Measurements from ENCODE around the gene PHF21A. TPM values are rescaled to one million over a fixed set of nuclear protein-coding genes. Genes with fewer than 3 reads are reported as not detected.

PHF21A gene
- total and polyA plus RNA-seq, 2 donors: 15.2 to 25.9 TPM

DNA sequence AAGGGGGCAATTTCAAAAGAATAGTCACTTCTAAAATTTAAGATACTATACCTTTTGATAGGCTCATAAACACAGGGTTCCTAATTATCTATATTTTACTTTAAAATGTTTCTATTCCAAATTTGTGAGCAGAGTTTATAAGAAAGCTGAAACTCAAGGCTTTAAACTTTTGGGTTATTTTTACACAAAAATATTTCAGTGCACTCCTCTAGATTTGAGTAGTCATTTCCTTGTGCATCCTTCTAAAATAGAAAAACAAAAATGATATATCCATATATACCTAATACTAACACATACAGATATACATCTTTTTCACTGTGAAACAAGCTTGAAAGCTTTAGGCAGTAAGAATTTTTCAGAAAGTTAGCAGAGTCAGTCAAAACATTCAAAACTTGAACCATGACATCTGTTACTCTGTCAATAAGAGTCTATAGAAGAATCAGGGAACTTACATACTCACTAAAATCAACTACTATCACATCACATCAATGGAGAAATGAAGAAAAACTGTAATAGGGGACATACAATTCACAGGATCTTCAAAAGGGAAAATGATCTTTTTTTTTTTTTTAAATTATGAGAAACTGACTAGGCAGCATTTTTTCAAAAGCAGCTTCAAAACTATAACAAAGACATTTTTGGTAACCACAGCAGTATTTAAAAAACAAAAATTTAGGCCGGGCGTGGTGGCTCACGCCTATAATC is 5.1 kb downstream of the PHF21A start:
- Histone ChIP-seq H3K4me3 (ENCODE audit: low read length in 2 of 2) (no peak overlapping the region), H3K36me3 (ENCODE audit: control insufficient read depth in 2 of 2, insufficient read depth in 2 of 2, low read length in 1 of 2) (no peaks in the 10 kb centered on the region), H3K27me3 (ENCODE audit: control insufficient read depth in 2 of 2, insufficient read depth in 1 of 2, low read length in 1 of 2) (no peaks in the 10 kb centered on the region), H3K9me3 (ENCODE audit: control insufficient read depth in 2 of 2, insufficient read depth in 1 of 2, low read length in 1 of 2) (peaks cover 0 to 3% of the 10 kb centered on the region in 2 donors), H3K27ac (ENCODE audit: low read depth in 1 of 2, low read length in 1 of 2) (no peak overlapping the region), H3K4me1 (ENCODE audit: control insufficient read depth in 2 of 2, insufficient read depth in 2 of 2, low read length in 2 of 2) (peaks cover 0 to 9% of the 10 kb centered on the region in 2 donors)
- no peak for DNase-seq (ENCODE audit: low read depth in 6 of 9, low spot score in 9 of 9)
- 83% methylated on average over 3 of the region's 3 CpGs for WGBS

DNA sequence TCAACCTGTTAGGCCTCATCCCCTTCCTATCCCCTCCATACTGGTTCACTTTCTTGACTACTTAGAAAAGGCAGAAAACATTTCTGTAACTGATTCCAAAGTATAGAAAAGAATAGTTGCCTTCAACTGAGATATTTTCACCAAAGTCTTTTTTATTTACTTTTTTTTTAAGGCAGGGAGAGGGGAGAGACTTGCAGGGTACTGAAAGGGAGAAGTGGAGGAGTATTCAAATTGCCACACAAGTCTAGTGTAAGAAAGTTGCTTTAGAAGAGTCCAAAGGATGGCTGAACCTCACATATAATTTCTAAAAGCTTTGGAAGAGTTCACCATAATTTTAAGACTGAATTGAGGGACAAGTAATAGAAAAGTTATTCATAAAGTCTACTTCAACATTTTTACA is 6.3 kb downstream of the PHF21A start:
- no peak overlapping the region for H3K27ac ChIP-seq (ENCODE audit: low read depth in 1 of 2, low read length in 1 of 2)
- no peaks in the 10 kb centered on the region for H3K27me3 ChIP-seq (ENCODE audit: control insufficient read depth in 2 of 2, insufficient read depth in 1 of 2, low read length in 1 of 2)
- no peak for DNase-seq (ENCODE audit: low read depth in 6 of 9, low spot score in 9 of 9)
- H3K9me3 ChIP-seq (ENCODE audit: control insufficient read depth in 2 of 2, insufficient read depth in 1 of 2, low read length in 1 of 2): no peaks in the 10 kb centered on the region
- peaks cover 0 to 9% of the 10 kb centered on the region in 2 donors for H3K4me1 ChIP-seq (ENCODE audit: control insufficient read depth in 2 of 2, insufficient read depth in 2 of 2, low read length in 2 of 2)
- no peak overlapping the region for H3K4me3 ChIP-seq (ENCODE audit: low read length in 2 of 2)
- H3K36me3 ChIP-seq (ENCODE audit: control insufficient read depth in 2 of 2, insufficient read depth in 2 of 2, low read length in 1 of 2): no peaks in the 10 kb centered on the region

DNA sequence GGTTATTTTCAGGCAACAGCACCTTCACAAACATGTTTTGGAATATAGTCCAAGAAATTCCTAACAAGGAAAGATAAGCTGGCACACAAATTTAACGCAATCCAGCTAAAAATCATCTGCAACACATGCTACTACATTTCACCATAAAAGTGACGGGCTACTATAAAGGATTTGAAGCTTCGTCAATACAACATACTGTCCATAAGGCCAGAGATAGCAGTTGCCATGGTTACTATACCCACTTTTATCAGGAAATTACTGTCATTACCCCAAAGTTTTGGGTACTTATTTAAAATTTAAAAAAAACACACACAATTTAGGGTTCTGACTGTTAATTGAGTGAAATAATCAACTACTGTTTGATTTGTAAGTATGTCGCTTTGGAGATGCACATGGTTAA is 6.9 kb downstream of the PHF21A start:
- no peak for DNase-seq (ENCODE audit: low read depth in 6 of 9, low spot score in 9 of 9)
- Histone ChIP-seq H3K4me1 (ENCODE audit: control insufficient read depth in 2 of 2, insufficient read depth in 2 of 2, low read length in 2 of 2) (peaks cover 0 to 7% of the 10 kb centered on the region in 2 donors), H3K27me3 (ENCODE audit: control insufficient read depth in 2 of 2, insufficient read depth in 1 of 2, low read length in 1 of 2) (no peaks in the 10 kb centered on the region), H3K36me3 (ENCODE audit: control insufficient read depth in 2 of 2, insufficient read depth in 2 of 2, low read length in 1 of 2) (no peaks in the 10 kb centered on the region), H3K27ac (ENCODE audit: low read depth in 1 of 2, low read length in 1 of 2) (no peak overlapping the region), H3K4me3 (ENCODE audit: low read length in 2 of 2) (no peak overlapping the region), H3K9me3 (ENCODE audit: control insufficient read depth in 2 of 2, insufficient read depth in 1 of 2, low read length in 1 of 2) (no peaks in the 10 kb centered on the region)
- 98% methylated on average over 4 of the region's 4 CpGs for WGBS

DNA sequence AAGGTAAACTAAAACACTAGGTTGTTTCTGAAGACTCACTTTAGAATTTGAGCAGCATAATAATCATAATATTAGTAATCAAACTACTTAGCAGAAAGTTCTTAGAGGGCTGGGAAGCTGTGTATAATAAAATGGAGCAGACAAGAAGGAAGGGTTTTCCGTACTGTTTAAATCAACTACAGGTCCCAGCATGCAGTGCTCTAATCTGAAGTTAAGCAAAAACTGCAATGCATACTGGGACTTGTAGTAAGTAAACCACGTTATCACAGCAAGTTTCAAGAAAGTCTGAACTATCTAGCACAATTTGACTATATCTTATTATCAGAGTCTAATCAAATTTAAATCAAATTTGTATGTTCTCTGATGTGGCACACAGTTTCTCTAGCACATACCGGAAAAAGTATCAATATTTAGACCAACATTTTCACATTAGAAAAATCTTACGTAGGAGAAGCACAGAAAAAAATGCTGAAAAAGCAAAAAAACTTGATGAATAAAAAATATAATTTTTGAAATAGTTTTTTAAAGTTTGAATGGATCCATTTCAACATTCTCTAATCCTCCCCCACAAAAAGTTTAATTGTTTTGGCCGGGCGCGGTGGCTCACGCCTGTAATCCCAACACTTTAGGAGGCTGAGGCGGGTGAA is 8.2 kb downstream of the PHF21A start:
- no peaks in the 10 kb centered on the region for H3K9me3 ChIP-seq (ENCODE audit: control insufficient read depth in 2 of 2, insufficient read depth in 1 of 2, low read length in 1 of 2)
- H3K27ac ChIP-seq (ENCODE audit: low read depth in 1 of 2, low read length in 1 of 2): no peak overlapping the region
- H3K36me3 ChIP-seq (ENCODE audit: control insufficient read depth in 2 of 2, insufficient read depth in 2 of 2, low read length in 1 of 2): no peaks in the 10 kb centered on the region
- no peaks in the 10 kb centered on the region for H3K27me3 ChIP-seq (ENCODE audit: control insufficient read depth in 2 of 2, insufficient read depth in 1 of 2, low read length in 1 of 2)
- H3K4me3 ChIP-seq (ENCODE audit: low read length in 2 of 2): no peak overlapping the region
- WGBS: 77% methylated on average over 9 of the region's 9 CpGs
- H3K4me1 ChIP-seq (ENCODE audit: control insufficient read depth in 2 of 2, insufficient read depth in 2 of 2, low read length in 2 of 2): no peaks in the 10 kb centered on the region
- DNase-seq (ENCODE audit: low read depth in 6 of 9, low spot score in 9 of 9): peak in 7 of 9 donors; percentile 32 to 85 (median 68)

DNA sequence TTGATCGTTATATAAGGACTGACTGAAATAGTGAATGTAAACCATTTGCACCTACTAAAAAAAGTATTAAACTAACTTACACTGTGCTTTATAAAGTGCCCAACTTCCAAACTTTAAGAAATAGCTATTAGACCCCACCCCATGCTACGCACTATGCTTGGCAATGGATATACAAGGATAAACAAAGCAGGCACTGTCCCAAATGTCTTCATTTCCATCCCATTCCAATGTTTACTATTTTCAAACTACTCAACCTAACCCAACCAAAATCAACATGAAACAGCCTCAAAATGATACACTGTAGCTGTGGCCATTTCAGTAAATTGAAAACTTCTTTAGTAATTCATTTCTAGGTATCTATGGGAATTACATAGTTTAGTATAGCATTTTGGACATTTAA is 12.5 kb downstream of the PHF21A start:
- peaks cover 0 to 10% of the 10 kb centered on the region in 2 donors for H3K4me1 ChIP-seq (ENCODE audit: control insufficient read depth in 2 of 2, insufficient read depth in 2 of 2, low read length in 2 of 2)
- H3K9me3 ChIP-seq (ENCODE audit: control insufficient read depth in 2 of 2, insufficient read depth in 1 of 2, low read length in 1 of 2): no peaks in the 10 kb centered on the region
- no peak overlapping the region for H3K27ac ChIP-seq (ENCODE audit: low read depth in 1 of 2, low read length in 1 of 2)
- H3K27me3 ChIP-seq (ENCODE audit: control insufficient read depth in 2 of 2, insufficient read depth in 1 of 2, low read length in 1 of 2): no peaks in the 10 kb centered on the region
- WGBS: 98% methylated on average over 2 of the region's 2 CpGs
- no peak for DNase-seq (ENCODE audit: low read depth in 6 of 9, low spot score in 9 of 9)
- no peaks in the 10 kb centered on the region for H3K36me3 ChIP-seq (ENCODE audit: control insufficient read depth in 2 of 2, insufficient read depth in 2 of 2, low read length in 1 of 2)
- no peak overlapping the region for H3K4me3 ChIP-seq (ENCODE audit: low read length in 2 of 2)

DNA sequence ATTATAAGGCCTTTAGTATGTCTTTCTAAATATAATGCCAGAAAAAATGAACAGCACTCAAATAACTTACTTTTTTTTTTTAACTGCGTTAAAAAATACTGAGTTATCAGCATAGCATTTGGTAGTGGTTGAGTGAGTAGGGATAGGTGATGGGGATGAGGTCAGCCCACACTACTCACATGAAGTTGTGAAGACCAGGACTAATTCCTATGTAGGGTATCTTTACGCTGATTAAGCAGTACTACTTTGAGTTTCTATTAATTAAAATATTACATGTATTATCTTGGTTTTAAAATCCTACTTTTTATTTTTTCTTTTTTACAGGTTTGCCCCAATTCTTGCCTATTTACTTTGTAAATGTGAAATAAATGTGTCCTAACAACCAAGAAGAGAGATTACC is 13.5 kb downstream of the PHF21A start:
- 95% methylated on average over 2 of the region's 2 CpGs for WGBS
- H3K4me1 ChIP-seq (ENCODE audit: control insufficient read depth in 2 of 2, insufficient read depth in 2 of 2, low read length in 2 of 2): peaks cover 0 to 10% of the 10 kb centered on the region in 2 donors
- no peak for DNase-seq (ENCODE audit: low read depth in 6 of 9, low spot score in 9 of 9)

DNA sequence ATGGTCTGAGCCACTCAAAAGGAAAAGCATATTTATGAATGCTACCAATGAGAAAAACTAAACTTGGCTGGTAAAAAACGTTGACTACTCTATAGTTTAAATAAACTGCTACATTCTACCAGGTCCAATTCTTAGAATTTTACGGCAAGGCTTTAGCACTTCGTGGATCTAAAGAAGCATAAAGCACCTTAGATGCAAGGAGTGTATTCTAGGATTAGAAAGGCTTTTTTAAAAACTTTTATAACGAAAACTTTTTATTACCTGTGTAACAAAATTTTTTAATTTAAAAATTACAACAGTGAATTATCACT is 13.9 kb downstream of the PHF21A start:
- no peak overlapping the region for H3K27ac ChIP-seq (ENCODE audit: low read depth in 1 of 2, low read length in 1 of 2)

More for the DNA sequence above, 13.5 kb downstream of the PHF21A start:
- Histone ChIP-seq H3K36me3 (ENCODE audit: control insufficient read depth in 2 of 2, insufficient read depth in 2 of 2, low read length in 1 of 2) (no peaks in the 10 kb centered on the region), H3K9me3 (ENCODE audit: control insufficient read depth in 2 of 2, insufficient read depth in 1 of 2, low read length in 1 of 2) (no peaks in the 10 kb centered on the region), H3K27ac (ENCODE audit: low read depth in 1 of 2, low read length in 1 of 2) (no peak overlapping the region), H3K27me3 (ENCODE audit: control insufficient read depth in 2 of 2, insufficient read depth in 1 of 2, low read length in 1 of 2) (no peaks in the 10 kb centered on the region), H3K4me3 (ENCODE audit: low read length in 2 of 2) (no peak overlapping the region)

DNA sequence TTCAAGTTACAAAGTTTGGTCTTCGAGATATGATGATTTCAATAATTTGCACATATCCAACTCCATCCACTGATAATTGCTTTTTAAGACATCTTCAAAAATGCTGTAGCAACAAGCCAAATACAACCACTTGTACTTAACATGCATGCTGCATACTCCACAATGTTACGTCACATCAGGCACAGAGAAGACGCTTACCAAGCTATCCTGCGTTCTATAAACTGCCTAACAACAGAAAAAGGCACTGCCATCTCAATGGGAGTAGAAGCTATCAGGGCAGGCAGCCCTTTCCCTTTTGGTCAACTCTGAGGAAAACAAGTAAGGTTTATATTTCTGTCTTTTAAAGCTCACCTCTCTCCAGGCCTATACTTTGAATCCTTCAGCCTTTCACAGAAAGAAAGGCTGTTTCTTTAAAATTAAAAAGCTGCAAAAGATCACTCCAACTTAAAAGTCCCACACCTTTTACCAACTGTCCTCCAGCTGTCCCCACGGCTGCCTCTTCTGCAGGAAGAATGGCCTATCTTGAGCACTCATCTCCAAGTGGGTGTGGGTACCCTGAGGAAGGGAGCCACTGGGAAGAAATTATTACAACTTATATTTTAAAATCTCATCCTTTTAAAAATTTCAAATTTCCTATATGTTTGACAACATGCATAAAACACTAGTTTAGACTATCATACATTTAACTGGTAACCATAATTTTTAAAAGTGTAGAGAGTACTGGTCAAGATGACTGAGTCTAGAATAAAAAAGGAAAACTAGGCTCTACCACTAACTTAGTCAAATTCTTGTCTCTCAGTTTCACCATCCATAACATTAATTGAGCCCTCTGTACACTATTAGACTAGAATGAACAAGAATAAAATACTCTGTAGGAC is 14.5 kb downstream of the PHF21A start:
- Histone ChIP-seq H3K9me3 (ENCODE audit: control insufficient read depth in 2 of 2, insufficient read depth in 1 of 2, low read length in 1 of 2) (no peaks in the 10 kb centered on the region), H3K27ac (ENCODE audit: low read depth in 1 of 2, low read length in 1 of 2) (peak overlapping the region in 1 of 2 donors; percentile 14), H3K4me1 (ENCODE audit: control insufficient read depth in 2 of 2, insufficient read depth in 2 of 2, low read length in 2 of 2) (peaks cover 0 to 10% of the 10 kb centered on the region in 2 donors), H3K27me3 (ENCODE audit: control insufficient read depth in 2 of 2, insufficient read depth in 1 of 2, low read length in 1 of 2) (no peaks in the 10 kb centered on the region), H3K4me3 (ENCODE audit: low read length in 2 of 2) (no peak overlapping the region), H3K36me3 (ENCODE audit: control insufficient read depth in 2 of 2, insufficient read depth in 2 of 2, low read length in 1 of 2) (no peaks in the 10 kb centered on the region)
- no peak for DNase-seq (ENCODE audit: low read depth in 6 of 9, low spot score in 9 of 9)
- WGBS: 77% methylated on average over 5 of the region's 5 CpGs

More for the DNA sequence above, 13.9 kb downstream of the PHF21A start:
- 91% methylated on average over 4 of the region's 4 CpGs for WGBS
- Histone ChIP-seq H3K36me3 (ENCODE audit: control insufficient read depth in 2 of 2, insufficient read depth in 2 of 2, low read length in 1 of 2) (no peaks in the 10 kb centered on the region), H3K4me1 (ENCODE audit: control insufficient read depth in 2 of 2, insufficient read depth in 2 of 2, low read length in 2 of 2) (peaks cover 0 to 10% of the 10 kb centered on the region in 2 donors), H3K9me3 (ENCODE audit: control insufficient read depth in 2 of 2, insufficient read depth in 1 of 2, low read length in 1 of 2) (no peaks in the 10 kb centered on the region), H3K27me3 (ENCODE audit: control insufficient read depth in 2 of 2, insufficient read depth in 1 of 2, low read length in 1 of 2) (no peaks in the 10 kb centered on the region), H3K4me3 (ENCODE audit: low read length in 2 of 2) (no peak overlapping the region)
- DNase-seq (ENCODE audit: low read depth in 6 of 9, low spot score in 9 of 9): no peak

DNA sequence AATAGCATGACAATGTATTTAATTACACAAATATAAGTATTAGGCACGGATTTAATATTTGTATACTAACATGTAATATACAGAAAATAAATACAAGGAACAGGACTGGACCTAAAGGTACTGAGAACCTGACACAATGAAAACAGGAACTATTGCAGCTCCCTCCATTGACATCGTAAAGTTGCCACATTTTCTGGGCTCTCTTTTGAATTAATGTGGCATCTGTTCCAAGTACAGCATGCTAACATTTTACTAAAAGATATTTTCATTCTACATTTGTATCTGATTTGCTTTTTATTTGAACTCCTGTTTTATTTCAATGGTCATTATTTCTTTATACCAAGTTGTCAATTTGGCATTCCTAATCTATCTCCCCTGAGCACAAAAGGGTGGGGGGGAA is 15.3 kb downstream of the PHF21A start:
- DNase-seq (ENCODE audit: low read depth in 6 of 9, low spot score in 9 of 9): no peak
- Histone ChIP-seq H3K4me3 (ENCODE audit: low read length in 2 of 2) (no peak overlapping the region), H3K36me3 (ENCODE audit: control insufficient read depth in 2 of 2, insufficient read depth in 2 of 2, low read length in 1 of 2) (no peaks in the 10 kb centered on the region), H3K4me1 (ENCODE audit: control insufficient read depth in 2 of 2, insufficient read depth in 2 of 2, low read length in 2 of 2) (peaks cover 0 to 10% of the 10 kb centered on the region in 2 donors), H3K27me3 (ENCODE audit: control insufficient read depth in 2 of 2, insufficient read depth in 1 of 2, low read length in 1 of 2) (no peaks in the 10 kb centered on the region), H3K9me3 (ENCODE audit: control insufficient read depth in 2 of 2, insufficient read depth in 1 of 2, low read length in 1 of 2) (no peaks in the 10 kb centered on the region), H3K27ac (ENCODE audit: low read depth in 1 of 2, low read length in 1 of 2) (no peak overlapping the region)
- whole genome bisulfite sequencing: 78% methylated on average over 2 of the region's 2 CpGs
